ENCODE results near the gene NOS1AP. TPM values are rescaled to one million over a fixed set of nuclear protein-coding genes. Genes with fewer than 3 reads are reported as not detected.
A peak's percentile ranks its signal among the peaks of the same experiment; 100 is the strongest.
"Not testable (repeated sequence)": the region's sequence is repeated elsewhere in the genome, so short reads cannot be mapped to it uniquely, and the experiment has no call there.

The NOS1AP gene
- polyA plus RNA-seq, 3 donors: 0.12 TPM; not detected in 2

GRCh38 chr1:162200096-162200847, 130.8 kb downstream of the NOS1AP start:
- H3K79me2 ChIP-seq (ENCODE audit: insufficient read depth, low read length): no peaks in the 10 kb centered on the region
- H3K9me3 ChIP-seq (replicated peaks in 1 of 2; ENCODE audit: control insufficient read depth in 1 of 2, insufficient read depth in 1 of 2, low read length in 2 of 2): no peaks in the 10 kb centered on the region
- no peak overlapping the region for H3K9ac ChIP-seq (ENCODE audit: insufficient read depth, low read length, poor library complexity, severe bottlenecking)
- WGBS (ENCODE audit: insufficient coverage): 95% methylated on average over 3 of the region's 5 CpGs
- no peak for DNase-seq
- H4K20me1 ChIP-seq (ENCODE audit: insufficient read depth, low read length): no peaks in the 10 kb centered on the region
- H3K27me3 Mint-ChIP-seq (ENCODE audit: low read depth in 3 of 3): peaks cover 6 to 8% (median 6%) of the 10 kb centered on the region in 3 donors
- no peaks in the 10 kb centered on the region for H3K4me1 ChIP-seq (ENCODE audit: control insufficient read depth in 1 of 2, insufficient read depth in 2 of 2, low read length in 2 of 2)
- H3K9me3 Mint-ChIP-seq: peaks cover 0 to 2% (median 0%) of the 10 kb centered on the region in 7 donors
- intact Hi-C loops (cut with micrococcal nuclease): no loop called here
- H3K4me1 Mint-ChIP-seq: peaks cover 6% of the 10 kb centered on the region
- H3K4me3 ChIP-seq (replicated peaks in 1 of 3; ENCODE audit: low read depth in 2 of 3, low read length in 3 of 3): no peak overlapping the region
- no peak overlapping the region for H2AFZ ChIP-seq (ENCODE audit: insufficient read depth, low read depth, low read length, poor library complexity, severe bottlenecking)
- no peak overlapping the region for H3K4me3 Mint-ChIP-seq
- no peak overlapping the region for H3K27ac ChIP-seq (ENCODE audit: low read depth in 1 of 2, low read length in 2 of 2)
- no peaks in the 10 kb centered on the region for H3K36me3 Mint-ChIP-seq
- no peaks in the 10 kb centered on the region for H3K27me3 ChIP-seq (ENCODE audit: control insufficient read depth in 2 of 2, insufficient read depth in 2 of 2, low read length in 2 of 2)
- no peaks in the 10 kb centered on the region for H3K36me3 ChIP-seq (replicated peaks in 1 of 2; ENCODE audit: control insufficient read depth in 1 of 2, insufficient read depth in 2 of 2, low read length in 2 of 2)
- TF ChIP-seq CTCF (IDR thresholded peaks at IDR 0.05): no peak
- H3K27ac Mint-ChIP-seq: peak overlapping the region in 1 of 7 donors; percentile 37
- H3K4me2 ChIP-seq (replicated peaks; ENCODE audit: extremely low read depth, low read length, poor library complexity, severe bottlenecking): no peak overlapping the region

- H3K9me3 ChIP-seq (replicated peaks in 1 of 2; ENCODE audit: control insufficient read depth in 1 of 2, insufficient read depth in 1 of 2, low read length in 2 of 2); H3K79me2 ChIP-seq (ENCODE audit: insufficient read depth, low read length); H3K4me3 Mint-ChIP-seq; H3K36me3 ChIP-seq (replicated peaks in 1 of 2; ENCODE audit: control insufficient read depth in 1 of 2, insufficient read depth in 2 of 2, low read length in 2 of 2); H3K4me1 Mint-ChIP-seq; H3K4me2 ChIP-seq (replicated peaks; ENCODE audit: extremely low read depth, low read length, poor library complexity, severe bottlenecking); H3K27me3 ChIP-seq (ENCODE audit: control insufficient read depth in 2 of 2, insufficient read depth in 2 of 2, low read length in 2 of 2); H4K20me1 ChIP-seq (ENCODE audit: insufficient read depth, low read length); H3K27ac ChIP-seq (ENCODE audit: low read depth in 1 of 2, low read length in 2 of 2); H3K4me1 ChIP-seq (ENCODE audit: control insufficient read depth in 1 of 2, insufficient read depth in 2 of 2, low read length in 2 of 2); H3K9ac ChIP-seq (ENCODE audit: insufficient read depth, low read length, poor library complexity, severe bottlenecking); H3K36me3 Mint-ChIP-seq; H3K27ac Mint-ChIP-seq; H3K9me3 Mint-ChIP-seq; H2AFZ ChIP-seq (ENCODE audit: insufficient read depth, low read depth, low read length, poor library complexity, severe bottlenecking); DNase-seq; H3K4me3 ChIP-seq (replicated peaks in 1 of 3; ENCODE audit: low read depth in 2 of 3, low read length in 3 of 3); intact Hi-C loops (cut with micrococcal nuclease); H3K27me3 Mint-ChIP-seq (ENCODE audit: low read depth in 3 of 3): not testable (repeated sequence)
These were observed 131.6 kb downstream of the NOS1AP start for GRCh38 chr1:162201062-162201461.
